ENCODE results near the gene SLC2A6. TPM values are rescaled to one million over a fixed set of nuclear protein-coding genes. Genes with fewer than 3 reads are reported as not detected.

Gene SLC2A6
- polyA plus RNA-seq, 1 donor (not counting 4 experiments of a cell fraction or from before 2014, with no cell fraction given): 15.9 TPM

GRCh38 chr9:133511607-133512006 lies 32.7 kb upstream of the SLC2A6 start:
- no peak overlapping the region for H2AFZ ChIP-seq (ENCODE audit: control insufficient read depth, low read length)
- FAIRE-seq: no peak
- TF ChIP-seq, protein P1, sequence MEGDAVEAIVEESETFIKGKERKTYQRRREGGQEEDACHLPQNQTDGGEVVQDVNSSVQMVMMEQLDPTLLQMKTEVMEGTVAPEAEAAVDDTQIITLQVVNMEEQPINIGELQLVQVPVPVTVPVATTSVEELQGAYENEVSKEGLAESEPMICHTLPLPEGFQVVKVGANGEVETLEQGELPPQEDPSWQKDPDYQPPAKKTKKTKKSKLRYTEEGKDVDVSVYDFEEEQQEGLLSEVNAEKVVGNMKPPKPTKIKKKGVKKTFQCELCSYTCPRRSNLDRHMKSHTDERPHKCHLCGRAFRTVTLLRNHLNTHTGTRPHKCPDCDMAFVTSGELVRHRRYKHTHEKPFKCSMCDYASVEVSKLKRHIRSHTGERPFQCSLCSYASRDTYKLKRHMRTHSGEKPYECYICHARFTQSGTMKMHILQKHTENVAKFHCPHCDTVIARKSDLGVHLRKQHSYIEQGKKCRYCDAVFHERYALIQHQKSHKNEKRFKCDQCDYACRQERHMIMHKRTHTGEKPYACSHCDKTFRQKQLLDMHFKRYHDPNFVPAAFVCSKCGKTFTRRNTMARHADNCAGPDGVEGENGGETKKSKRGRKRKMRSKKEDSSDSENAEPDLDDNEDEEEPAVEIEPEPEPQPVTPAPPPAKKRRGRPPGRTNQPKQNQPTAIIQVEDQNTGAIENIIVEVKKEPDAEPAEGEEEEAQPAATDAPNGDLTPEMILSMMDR (optimal IDR thresholded peaks at IDR 0.05 in 1 of 3, IDR thresholded peaks at IDR 0.05 in 1 of 3, conservative IDR thresholded peaks at IDR 0.05 in 1 of 3; ENCODE audit: extremely low read depth in 1 of 3, insufficient read depth in 2 of 3, low read length in 3 of 3): no peak
- TF ChIP-seq EZH2 (IDR thresholded peaks at IDR 0.05; ENCODE audit: low read length): no peak
- H3K36me3 ChIP-seq (ENCODE audit: control insufficient read depth in 2 of 2, extremely low read depth in 1 of 2, insufficient read depth in 2 of 2, low read length in 2 of 2): no peaks in the 10 kb centered on the region
- H3K4me2 ChIP-seq (ENCODE audit: control insufficient read depth, extremely low read depth, insufficient read depth, low read depth, low read length): no peak overlapping the region
- H3K9me3 ChIP-seq (ENCODE audit: control insufficient read depth, low read depth, low read length): peaks cover 2% of the 10 kb centered on the region
- H3K79me2 ChIP-seq (ENCODE audit: control insufficient read depth, insufficient read depth, low read length): no peaks in the 10 kb centered on the region
- H3K4me1 ChIP-seq (ENCODE audit: control insufficient read depth, extremely low read depth, insufficient read depth, low read length): peaks cover 12% of the 10 kb centered on the region
- no peaks in the 10 kb centered on the region for H3K9me1 ChIP-seq (ENCODE audit: control insufficient read depth, extremely low read depth, insufficient read depth, low read length)
- no peak for DNase-seq (ENCODE audit: low read depth, low spot score)
- H3K4me3 ChIP-seq (ENCODE audit: control insufficient read depth in 2 of 3, extremely low read depth in 1 of 3, insufficient read depth in 2 of 3, low read depth in 1 of 3, low read length in 3 of 3): no peak overlapping the region
- dilution Hi-C loops (cut with MboI; ENCODE audit: extremely low pct_ligation_motif_present, low sequenced_read_pairs): no loop called here
- peaks cover 19% of the 10 kb centered on the region for H3K27me3 ChIP-seq (ENCODE audit: control insufficient read depth, extremely low read depth, insufficient read depth, low read length)
- H3K9ac ChIP-seq (ENCODE audit: control insufficient read depth, extremely low read depth, insufficient read depth, low read length): no peak overlapping the region
- H3K27ac ChIP-seq (ENCODE audit: control insufficient read depth, insufficient read depth, low read length): no peak overlapping the region
- no peaks in the 10 kb centered on the region for H4K20me1 ChIP-seq (ENCODE audit: control insufficient read depth, extremely low read depth, insufficient read depth, low read length)

DNA sequence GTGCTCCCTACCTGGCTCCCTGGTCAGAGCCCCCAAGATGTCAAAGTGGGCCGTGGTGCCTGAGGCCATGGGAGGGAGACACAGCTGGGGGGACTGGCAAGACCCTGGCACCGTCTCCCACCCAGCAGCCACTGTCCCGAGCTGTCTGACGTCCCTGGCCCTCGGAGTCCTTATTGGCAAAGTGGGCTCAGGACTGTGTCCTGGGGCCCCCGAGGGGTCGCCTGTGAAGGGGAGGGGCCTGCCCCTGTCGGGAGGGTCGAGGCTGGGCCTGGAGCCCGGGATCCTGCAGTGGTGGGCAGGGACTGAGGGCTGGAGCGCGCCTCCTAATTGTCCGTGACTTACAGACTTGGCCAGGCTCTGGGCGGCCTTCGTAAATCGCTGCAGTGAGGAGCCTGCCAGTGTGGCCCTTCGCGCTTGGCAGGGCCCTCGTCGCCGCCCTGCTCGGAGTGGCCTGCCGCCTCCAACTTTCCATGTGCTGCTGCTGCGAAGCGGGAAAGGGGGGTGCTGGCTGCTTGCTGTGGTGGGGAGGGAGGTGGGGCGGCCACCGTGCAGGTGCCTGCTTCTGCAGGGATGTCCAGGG lies 32.1 kb upstream of the SLC2A6 start:
- H3K9ac ChIP-seq (ENCODE audit: control insufficient read depth, extremely low read depth, insufficient read depth, low read length): no peak overlapping the region
- H4K20me1 ChIP-seq (ENCODE audit: control insufficient read depth, extremely low read depth, insufficient read depth, low read length): no peaks in the 10 kb centered on the region
- no peak for FAIRE-seq
- H3K4me1 ChIP-seq (ENCODE audit: control insufficient read depth, extremely low read depth, insufficient read depth, low read length): peaks cover 12% of the 10 kb centered on the region
- no peak overlapping the region for H3K4me3 ChIP-seq (ENCODE audit: control insufficient read depth in 2 of 3, extremely low read depth in 1 of 3, insufficient read depth in 2 of 3, low read depth in 1 of 3, low read length in 3 of 3)
- peaks cover 19% of the 10 kb centered on the region for H3K27me3 ChIP-seq (ENCODE audit: control insufficient read depth, extremely low read depth, insufficient read depth, low read length)
- no peak overlapping the region for H3K27ac ChIP-seq (ENCODE audit: control insufficient read depth, insufficient read depth, low read length)
- H2AFZ ChIP-seq (ENCODE audit: control insufficient read depth, low read length): no peak overlapping the region
- DNase-seq (ENCODE audit: low read depth, low spot score): no peak
- H3K9me3 ChIP-seq (ENCODE audit: control insufficient read depth, low read depth, low read length): peaks cover 2% of the 10 kb centered on the region
- TF ChIP-seq EZH2 (IDR thresholded peaks at IDR 0.05; ENCODE audit: low read length): no peak
- TF ChIP-seq, protein P1 (optimal IDR thresholded peaks at IDR 0.05 in 1 of 3, IDR thresholded peaks at IDR 0.05 in 1 of 3, conservative IDR thresholded peaks at IDR 0.05 in 1 of 3; ENCODE audit: extremely low read depth in 1 of 3, insufficient read depth in 2 of 3, low read length in 3 of 3): no peak
- no peaks in the 10 kb centered on the region for H3K36me3 ChIP-seq (ENCODE audit: control insufficient read depth in 2 of 2, extremely low read depth in 1 of 2, insufficient read depth in 2 of 2, low read length in 2 of 2)
- no peaks in the 10 kb centered on the region for H3K9me1 ChIP-seq (ENCODE audit: control insufficient read depth, extremely low read depth, insufficient read depth, low read length)
- H3K79me2 ChIP-seq (ENCODE audit: control insufficient read depth, insufficient read depth, low read length): no peaks in the 10 kb centered on the region
- dilution Hi-C loops (cut with MboI; ENCODE audit: extremely low pct_ligation_motif_present, low sequenced_read_pairs): no loop called here
- H3K4me2 ChIP-seq (ENCODE audit: control insufficient read depth, extremely low read depth, insufficient read depth, low read depth, low read length): no peak overlapping the region

Data from keratinocyte (primary cell).